Measurements from ENCODE around the gene SSR1.
"Not testable (repeated sequence)": the region's sequence is repeated elsewhere in the genome, so short reads cannot be mapped to it uniquely, and the experiment has no call there.

SSR1 gene

DNA sequence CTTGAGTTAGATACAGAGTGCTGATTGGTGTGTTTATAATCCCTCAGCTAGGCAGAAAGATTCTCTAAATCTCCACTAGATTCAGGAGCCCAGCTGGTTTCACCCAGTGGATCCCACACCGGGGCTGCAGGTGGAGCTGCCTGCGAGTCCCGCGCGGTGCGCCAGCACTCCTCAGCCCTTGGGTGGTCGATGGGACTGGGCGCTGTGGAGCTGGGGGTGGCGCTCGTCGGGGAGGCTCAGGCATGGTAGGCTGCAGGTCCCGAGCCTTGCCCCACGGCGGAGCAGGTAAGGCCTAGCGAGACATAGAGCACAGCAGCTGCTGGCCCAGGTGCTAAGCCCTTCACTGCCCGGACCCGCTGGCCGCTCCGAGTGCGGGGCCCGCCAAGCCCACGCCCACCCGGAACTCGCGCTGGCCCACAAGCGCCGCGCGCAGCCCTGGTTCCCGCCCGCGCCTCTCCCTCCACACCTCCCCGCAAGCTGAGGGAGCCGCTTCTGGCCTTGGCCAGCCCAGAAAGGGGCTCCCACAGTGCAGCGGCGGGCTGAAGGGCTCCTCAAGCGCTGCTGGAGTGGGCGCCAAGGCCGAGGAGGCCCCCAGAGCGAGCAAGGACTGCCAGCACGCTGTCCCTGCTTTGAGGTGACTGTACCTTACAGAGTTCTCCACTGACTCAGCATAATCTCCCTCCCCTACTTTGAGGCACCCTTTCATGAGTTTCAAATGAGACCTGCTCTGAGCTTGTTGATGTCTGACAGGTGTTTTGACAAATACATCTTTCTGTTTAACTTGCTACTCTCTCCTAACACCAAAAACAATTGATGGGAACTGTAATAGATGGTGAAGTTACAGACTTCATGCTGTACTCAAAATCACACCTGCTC, 3.9 kb upstream of the SSR1 start:
- TF ChIP-seq EZH2phosphoT487 (conservative IDR thresholded peaks at IDR 0.05; ENCODE audit: low read length) = no peak
- TF ChIP-seq, protein P1, sequence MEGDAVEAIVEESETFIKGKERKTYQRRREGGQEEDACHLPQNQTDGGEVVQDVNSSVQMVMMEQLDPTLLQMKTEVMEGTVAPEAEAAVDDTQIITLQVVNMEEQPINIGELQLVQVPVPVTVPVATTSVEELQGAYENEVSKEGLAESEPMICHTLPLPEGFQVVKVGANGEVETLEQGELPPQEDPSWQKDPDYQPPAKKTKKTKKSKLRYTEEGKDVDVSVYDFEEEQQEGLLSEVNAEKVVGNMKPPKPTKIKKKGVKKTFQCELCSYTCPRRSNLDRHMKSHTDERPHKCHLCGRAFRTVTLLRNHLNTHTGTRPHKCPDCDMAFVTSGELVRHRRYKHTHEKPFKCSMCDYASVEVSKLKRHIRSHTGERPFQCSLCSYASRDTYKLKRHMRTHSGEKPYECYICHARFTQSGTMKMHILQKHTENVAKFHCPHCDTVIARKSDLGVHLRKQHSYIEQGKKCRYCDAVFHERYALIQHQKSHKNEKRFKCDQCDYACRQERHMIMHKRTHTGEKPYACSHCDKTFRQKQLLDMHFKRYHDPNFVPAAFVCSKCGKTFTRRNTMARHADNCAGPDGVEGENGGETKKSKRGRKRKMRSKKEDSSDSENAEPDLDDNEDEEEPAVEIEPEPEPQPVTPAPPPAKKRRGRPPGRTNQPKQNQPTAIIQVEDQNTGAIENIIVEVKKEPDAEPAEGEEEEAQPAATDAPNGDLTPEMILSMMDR (IDR thresholded peaks at IDR 0.05; ENCODE audit: insufficient read depth, low read length, poor library complexity, severe bottlenecking) = no peak
- peaks cover 14% of the 10 kb centered on the region; the same call in 1 of the 2 replicates for H3F3A ChIP-seq (ENCODE audit: insufficient read depth)
- peaks cover 4% of the 10 kb centered on the region for H4K20me1 ChIP-seq (ENCODE audit: low read depth, low read length)
- H3K4me2 ChIP-seq (ENCODE audit: low read depth, low read length, poor library complexity, severe bottlenecking) = no peak overlapping the region
- H3K4me3 ChIP-seq (ENCODE audit: insufficient read depth, low read length, poor library complexity, severe bottlenecking) = no peak overlapping the region
- H3K9ac ChIP-seq (ENCODE audit: low read length) = no peak overlapping the region
- no peak overlapping the region for H2AFZ ChIP-seq (ENCODE audit: low read depth, low read length, severe bottlenecking)
- H3K79me2 ChIP-seq (ENCODE audit: insufficient read depth, low read length) = peaks cover 11% of the 10 kb centered on the region
- H3K27ac ChIP-seq (ENCODE audit: low read depth, low read length) = no peak overlapping the region
- H3K9me3 ChIP-seq (ENCODE audit: insufficient read depth, low read length) = no peaks in the 10 kb centered on the region
- no peaks in the 10 kb centered on the region for H3K27me3 ChIP-seq (ENCODE audit: low read length)
- H3K9me2 ChIP-seq (replicated peaks; ENCODE audit: insufficient read depth, low read length) = no peaks in the 10 kb centered on the region
- H3K36me3 ChIP-seq (ENCODE audit: low read length) = no peaks in the 10 kb centered on the region

- H3K36me3 ChIP-seq (ENCODE audit: low read length) = 0 out of 2 replicates have a peak, but pooled peaks cover 4% of the 10 kb centered on the region
- H2AFZ ChIP-seq (ENCODE audit: low read depth, low read length, severe bottlenecking) = no peak overlapping the region
- H3F3A ChIP-seq (ENCODE audit: insufficient read depth) = peaks cover 14% of the 10 kb centered on the region; the same call in 1 of the 2 replicates
- peaks cover 13% of the 10 kb centered on the region for H4K20me1 ChIP-seq (ENCODE audit: low read depth, low read length)
- H3K27ac ChIP-seq (ENCODE audit: low read depth, low read length) = no peak overlapping the region
- no peak overlapping the region for H3K4me2 ChIP-seq (ENCODE audit: low read depth, low read length, poor library complexity, severe bottlenecking)
- H3K27me3 ChIP-seq (ENCODE audit: low read length) = no peaks in the 10 kb centered on the region
- H3K9ac ChIP-seq (ENCODE audit: low read length) = no peak overlapping the region
- no peak for TF ChIP-seq EZH2phosphoT487 (conservative IDR thresholded peaks at IDR 0.05; ENCODE audit: low read length)
- TF ChIP-seq, protein P1 (IDR thresholded peaks at IDR 0.05; ENCODE audit: insufficient read depth, low read length, poor library complexity, severe bottlenecking) = no peak
- H3K4me3 ChIP-seq (ENCODE audit: insufficient read depth, low read length, poor library complexity, severe bottlenecking) = no peak overlapping the region
- peaks cover 20% of the 10 kb centered on the region for H3K79me2 ChIP-seq (ENCODE audit: insufficient read depth, low read length)
- H3K9me3 ChIP-seq (ENCODE audit: insufficient read depth, low read length) = no peaks in the 10 kb centered on the region
- no peaks in the 10 kb centered on the region for H3K9me2 ChIP-seq (replicated peaks; ENCODE audit: insufficient read depth, low read length)
Measured at GRCh38 chr6:7315948-7316365, 3.0 kb upstream of the SSR1 start.

- H3K4me3 ChIP-seq (ENCODE audit: insufficient read depth, low read length, poor library complexity, severe bottlenecking) = not testable (repeated sequence)
Measured at GRCh38 chr6:7315087-7315947, 2.3 kb upstream of the SSR1 start.

More at GRCh38 chr6:7315087-7315947, 2.3 kb upstream of the SSR1 start:
- H3K4me2 ChIP-seq (ENCODE audit: low read depth, low read length, poor library complexity, severe bottlenecking); H3K27ac ChIP-seq (ENCODE audit: low read depth, low read length); H3K9ac ChIP-seq (ENCODE audit: low read length); H3K9me3 ChIP-seq (ENCODE audit: insufficient read depth, low read length); H2AFZ ChIP-seq (ENCODE audit: low read depth, low read length, severe bottlenecking); H3K36me3 ChIP-seq (ENCODE audit: low read length); H3K27me3 ChIP-seq (ENCODE audit: low read length); H3K9me2 ChIP-seq (replicated peaks; ENCODE audit: insufficient read depth, low read length): not testable (repeated sequence)
- peaks cover 16% of the 10 kb centered on the region for H4K20me1 ChIP-seq (ENCODE audit: low read depth, low read length)
- peaks cover 14% of the 10 kb centered on the region; the same call in 1 of the 2 replicates for H3F3A ChIP-seq (ENCODE audit: insufficient read depth)
- peaks cover 27% of the 10 kb centered on the region for H3K79me2 ChIP-seq (ENCODE audit: insufficient read depth, low read length)

Measured in SU-DHL-6 (cell line).